ENCODE measurements around the gene GASK1A. TPM values are rescaled to one million over a fixed set of nuclear protein-coding genes. Genes with fewer than 3 reads are reported as not detected.

GASK1A gene
- total and polyA plus RNA-seq, 2 donors (not counting 3 experiments of a cell fraction or from before 2014, with no cell fraction given), result 0.04 TPM; not detected in 1

- no peak overlapping the region for H2AFZ ChIP-seq (ENCODE audit: low read depth, low read length)
- no peak overlapping the region for H3K4me3 ChIP-seq (replicated peaks in 1 of 3; ENCODE audit: insufficient read depth in 1 of 3, low read depth in 1 of 3, low read length in 3 of 3)
- no peaks in the 10 kb centered on the region for H4K20me1 ChIP-seq (replicated peaks; ENCODE audit: control insufficient read depth, extremely low read depth, insufficient read depth, low read length)
- no peaks in the 10 kb centered on the region for H3K79me2 ChIP-seq (ENCODE audit: control insufficient read depth, insufficient read depth, low read length)
- H3K4me1 ChIP-seq (ENCODE audit: control insufficient read depth, extremely low read depth, insufficient read depth, low read length), result no peaks in the 10 kb centered on the region
- no peak overlapping the region for H3K27ac ChIP-seq (ENCODE audit: insufficient read depth, low read depth, low read length)
- no peak overlapping the region for H3K9ac ChIP-seq (replicated peaks; ENCODE audit: extremely low read depth, insufficient read depth, low read length)
- FAIRE-seq (no peak), DNase-seq (ENCODE audit: low read depth, low spot score) (no peak)
- no peak for TF ChIP-seq POLR2AphosphoS5 (IDR thresholded peaks at IDR 0.05; ENCODE audit: insufficient read depth, low read depth, low read length)
- TF ChIP-seq GATA2 (IDR thresholded peaks at IDR 0.05; ENCODE audit: insufficient read depth, insufficient read length, low read depth, low read length), result no peak
- no peak for TF ChIP-seq CTCF (IDR thresholded peaks at IDR 0.05; ENCODE audit: extremely low read depth in 1 of 2, insufficient read depth in 1 of 2, low read depth in 1 of 2, low read length in 2 of 2)
- TF ChIP-seq MAX (IDR thresholded peaks at IDR 0.05; ENCODE audit: insufficient read depth, insufficient read length), result no peak
- TF ChIP-seq MYC (IDR thresholded peaks at IDR 0.05; ENCODE audit: low read depth, low read length), result no peak
- no peak for TF ChIP-seq EZH2 (IDR thresholded peaks at IDR 0.05; ENCODE audit: borderline replicate concordance, low read depth, low read length, severe bottlenecking)
- TF ChIP-seq JUN (IDR thresholded peaks at IDR 0.05; ENCODE audit: borderline replicate concordance, insufficient read depth, insufficient read length, low read depth), result no peak
- no peak for TF ChIP-seq FOS (IDR thresholded peaks at IDR 0.05; ENCODE audit: borderline replicate concordance, insufficient read depth, low read length)
- no peak for TF ChIP-seq POLR2A (IDR thresholded peaks at IDR 0.05; ENCODE audit: low read depth, low read length)
- H3K27me3 ChIP-seq (ENCODE audit: control insufficient read depth in 2 of 2, insufficient read depth in 2 of 2, low read length in 2 of 2), result no peaks in the 10 kb centered on the region
- POLR2A ChIA-PET, result no interaction called here
- BruUV-seq (replicated peaks), result no TSS peak
- dilution Hi-C loops (cut with MboI; ENCODE audit: extremely low pct_ligation_motif_present, low sequenced_read_pairs), result no loop called here
- H3K36me3 ChIP-seq (ENCODE audit: control insufficient read depth in 2 of 2, extremely low read depth in 1 of 2, insufficient read depth in 2 of 2, low read length in 2 of 2), result no peaks in the 10 kb centered on the region
- no peaks in the 10 kb centered on the region for H3K9me1 ChIP-seq (replicated peaks; ENCODE audit: control insufficient read depth, extremely low read depth, insufficient read depth, low read length)
- H3K9me3 ChIP-seq (replicated peaks; ENCODE audit: control insufficient read depth, insufficient read depth, low read length), result no peaks in the 10 kb centered on the region
- intact Hi-C loops (cut with micrococcal nuclease), result no loop called here
- no peak overlapping the region for H3K4me2 ChIP-seq (ENCODE audit: insufficient read depth, low read length)
- CTCF ChIA-PET, result no interaction called here
Measured at GRCh38 chr3:43019006-43019809, 40.1 kb downstream of the GASK1A start.

Data from endothelial cell of umbilical vein (primary cell).